OCI-LY3 (cell line): ENCODE measurements around the gene NHS.

Experiments
- CTCF ChIP-seq: fragments of 200-600, 300-600 bp; sonication (generic); IDR thresholded peaks from 2 replicates; pipeline ENCODE4 v1.5.1; 2014; ENCODE audit warnings: antibody characterized with exemption, low read length, low read depth
- EZH2phosphoT487 ChIP-seq: fragments of 200-600 bp; shearing (Covaris generic); IDR thresholded peaks from 2 replicates; pipeline ENCODE4 v1.6.1; 2018; ENCODE audit warnings: antibody characterized with exemption, mixed run types, low read depth

GRCh38 chrX:17527922-17528321 is 152.9 kb downstream of the NHS start:
- TF ChIP-seq CTCF (no peak), EZH2phosphoT487 (no peak)
